WTC11 (cell line): Measurements from ENCODE around the gene CDKN2B. TPM values are rescaled to one million over a fixed set of nuclear protein-coding genes. Genes with fewer than 3 reads are reported as not detected.

Source experiments
- ATAC-seq: fragments of 200-7000 bp; cut with Tn5 transposase; 2 replicates; pipeline ENCODE4 v1.10.0; 2021; ENCODE audit warnings: mild to moderate bottlenecking, moderate library complexity
- CTCF ChIA-PET: fragments of 300-600 bp; sonication (Branson Sonifier 250); formaldehyde crosslinking; loops from one replicate; lab custom pipeline; 2021; ENCODE audit warnings: antibody characterized with exemption; lab: Charles Lee
- POLR2A ChIA-PET: fragments of 350-600 bp; sonication (Branson Sonifier 250); formaldehyde crosslinking; loops from one replicate; lab custom pipeline; 2021; ENCODE audit warnings: antibody characterized with exemption; lab: Charles Lee
- DNase-seq: peaks from one replicate; pipeline ENCODE4 v3.0.0; 2021; ENCODE audit warnings: low spot score
- H3K27ac Mint-ChIP-seq: 2 replicates; pipeline ENCODE4 v1.8.0; 2021; ENCODE audit warnings: mixed read lengths
- H3K27me3 Mint-ChIP-seq: 2 replicates; pipeline ENCODE4 v1.8.0; 2021; ENCODE audit warnings: low read depth, mild to moderate bottlenecking, moderate library complexity, mixed read lengths
- H3K36me3 Mint-ChIP-seq: 2 replicates; pipeline ENCODE4 v1.8.0; 2021; ENCODE audit warnings: mixed read lengths
- H3K4me1 Mint-ChIP-seq: 2 replicates; pipeline ENCODE4 v1.8.0; 2022; ENCODE audit warnings: mixed read lengths
- H3K4me3 Mint-ChIP-seq: 2 replicates; pipeline ENCODE4 v1.8.0; 2021; ENCODE audit warnings: mild to moderate bottlenecking, moderate library complexity, mixed read lengths
- H3K9me3 Mint-ChIP-seq: 2 replicates; pipeline ENCODE4 v1.8.0; 2021; ENCODE audit warnings: mixed read lengths
- ATF6 ChIP-seq: sonication (generic); formaldehyde crosslinking; IDR thresholded peaks from 2 replicates; pipeline ENCODE4 v1.8.1; 2023; ENCODE audit warnings: mild to moderate bottlenecking, missing genetic modification reagents
- ETV6 ChIP-seq: sonication (generic); formaldehyde crosslinking; IDR thresholded peaks from 2 replicates; pipeline ENCODE4 v1.8.1; 2022; ENCODE audit warnings: mild to moderate bottlenecking, missing genetic modification reagents
- FOXJ3 ChIP-seq: sonication (generic); formaldehyde crosslinking; IDR thresholded peaks from 2 replicates; pipeline ENCODE4 v1.9.0; 2021; ENCODE audit warnings: missing genetic modification reagents, mild to moderate bottlenecking, borderline replicate concordance
- HMGA2 ChIP-seq: fragments of 250-450 bp; sonication (Bioruptor Pico); IDR thresholded peaks from 2 replicates; pipeline ENCODE4 v1.4.0; 2021; ENCODE audit warnings: mild to moderate bottlenecking, moderate library complexity
- NR3C1 ChIP-seq: sonication (generic); formaldehyde crosslinking; conservative IDR thresholded peaks from 2 replicates; pipeline ENCODE4 v1.8.1; 2023; ENCODE audit warnings: low read depth, mild to moderate bottlenecking, missing genetic modification reagents
- RORB ChIP-seq: fragments of 250-450 bp; sonication (Bioruptor Pico); IDR thresholded peaks from 2 replicates; pipeline ENCODE4 v1.9.0; 2021; ENCODE audit warnings: mild to moderate bottlenecking
- SMAD3 ChIP-seq: sonication (generic); formaldehyde crosslinking; IDR thresholded peaks from 2 replicates; pipeline ENCODE4 v1.8.0; 2022; ENCODE audit warnings: missing genetic modification reagents, mild to moderate bottlenecking, borderline replicate concordance
- SP1 ChIP-seq: sonication (generic); formaldehyde crosslinking; conservative IDR thresholded peaks from 2 replicates; pipeline ENCODE4 v1.8.1; 2022; ENCODE audit warnings: missing genetic modification reagents
- TEAD1 ChIP-seq: sonication (generic); formaldehyde crosslinking; IDR thresholded peaks from 2 replicates; pipeline ENCODE4 v1.8.0; 2022; ENCODE audit warnings: mild to moderate bottlenecking, missing genetic modification reagents
- TEAD4 ChIP-seq: sonication (generic); formaldehyde crosslinking; IDR thresholded peaks from 2 replicates; pipeline ENCODE4 v1.8.0; 2022; ENCODE audit warnings: mild to moderate bottlenecking, missing genetic modification reagents
- ZNF317 ChIP-seq: sonication (generic); formaldehyde crosslinking; IDR thresholded peaks from 2 replicates; pipeline ENCODE4 v1.8.1; 2023; ENCODE audit warnings: low read depth, mild to moderate bottlenecking, moderate library complexity, missing genetic modification reagents, borderline replicate concordance
- ZNF396 ChIP-seq: fragments of 250-450 bp; sonication (Bioruptor Pico); IDR thresholded peaks from 2 replicates; pipeline ENCODE4 v1.8.0; 2021; ENCODE audit warnings: mild to moderate bottlenecking, moderate library complexity, borderline replicate concordance
- ZNF416 ChIP-seq: fragments of 250-450 bp; sonication (Bioruptor Pico); IDR thresholded peaks from 2 replicates; pipeline ENCODE4 v1.9.0; 2021; ENCODE audit warnings: mild to moderate bottlenecking, inconsistent platforms
- ZNF423 ChIP-seq: fragments of 250-450 bp; sonication (Bioruptor Pico); IDR thresholded peaks from 2 replicates; pipeline ENCODE4 v2.1.2; 2022; ENCODE audit warnings: mild to moderate bottlenecking, moderate library complexity
- ZNF425 ChIP-seq: fragments of 250-450 bp; sonication (Bioruptor Pico); conservative IDR thresholded peaks from 2 replicates; pipeline ENCODE4 v1.9.0; 2021; ENCODE audit warnings: mild to moderate bottlenecking
- ZNF532 ChIP-seq: fragments of 250-450 bp; sonication (Bioruptor Pico); IDR thresholded peaks from 2 replicates; pipeline ENCODE4 v1.9.0; 2021; ENCODE audit warnings: mild to moderate bottlenecking, borderline replicate concordance
- total RNA-seq: library from RNA; stranded (reverse); gene quantifications from 3 replicates; pipeline ENCODE4 v1.2.3, GENCODE V29; 2021
- TF ChIP-seq, protein P1 (sequence below): fragments of 250-450 bp; sonication (Bioruptor Pico); IDR thresholded peaks from 2 replicates; pipeline ENCODE4 v1.8.0; 2021; ENCODE audit warnings: mild to moderate bottlenecking
- TF ChIP-seq, protein P2 (sequence below): sonication (generic); formaldehyde crosslinking; IDR thresholded peaks from 2 replicates; pipeline ENCODE4 v1.8.0; 2023; ENCODE audit warnings: mild to moderate bottlenecking, missing genetic modification reagents
- TF ChIP-seq, protein P3 (sequence below): sonication (generic); formaldehyde crosslinking; IDR thresholded peaks from 2 replicates; pipeline ENCODE4 v1.8.0; 2022; ENCODE audit warnings: mild to moderate bottlenecking, missing genetic modification reagents
- TF ChIP-seq, protein P4 (sequence below): sonication (generic); formaldehyde crosslinking; IDR thresholded peaks from 2 replicates; pipeline ENCODE4 v1.8.1; 2023; ENCODE audit warnings: mild to moderate bottlenecking, missing genetic modification reagents

The CDKN2B gene
- total RNA-seq, 1 experiment from 2014 or later: 0.13 TPM

DNA sequence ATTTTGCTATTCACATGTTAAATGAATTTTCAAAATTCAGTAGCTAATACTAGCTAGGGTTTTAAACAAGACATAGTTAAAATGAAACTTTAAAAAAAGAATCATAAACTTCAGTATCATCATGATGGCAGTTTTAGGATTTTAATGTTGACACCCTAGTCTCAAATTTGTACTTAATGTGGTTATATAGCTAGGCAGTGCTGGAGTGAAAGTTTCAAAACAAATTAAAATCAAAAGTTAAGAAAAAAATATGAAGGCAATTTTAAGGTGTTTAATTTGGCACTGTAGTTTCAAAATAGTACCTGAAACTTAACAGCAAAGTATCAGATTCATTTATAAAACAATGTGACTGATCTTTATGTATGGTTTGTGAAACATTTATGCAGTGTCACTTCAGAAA, 19.3 kb upstream of the CDKN2B start:
- no peak overlapping the region for H3K27ac Mint-ChIP-seq
- POLR2A ChIA-PET: no interaction called here
- TF ChIP-seq, protein P1, sequence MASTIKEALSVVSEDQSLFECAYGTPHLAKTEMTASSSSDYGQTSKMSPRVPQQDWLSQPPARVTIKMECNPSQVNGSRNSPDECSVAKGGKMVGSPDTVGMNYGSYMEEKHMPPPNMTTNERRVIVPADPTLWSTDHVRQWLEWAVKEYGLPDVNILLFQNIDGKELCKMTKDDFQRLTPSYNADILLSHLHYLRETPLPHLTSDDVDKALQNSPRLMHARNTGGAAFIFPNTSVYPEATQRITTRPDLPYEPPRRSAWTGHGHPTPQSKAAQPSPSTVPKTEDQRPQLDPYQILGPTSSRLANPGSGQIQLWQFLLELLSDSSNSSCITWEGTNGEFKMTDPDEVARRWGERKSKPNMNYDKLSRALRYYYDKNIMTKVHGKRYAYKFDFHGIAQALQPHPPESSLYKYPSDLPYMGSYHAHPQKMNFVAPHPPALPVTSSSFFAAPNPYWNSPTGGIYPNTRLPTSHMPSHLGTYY: no peak
- TF ChIP-seq FOXJ3 (CRISPR knock-in tag): no peak
- TF ChIP-seq HMGA2: no peak
- no peak for TF ChIP-seq ZNF416
- TF ChIP-seq, protein P2, sequence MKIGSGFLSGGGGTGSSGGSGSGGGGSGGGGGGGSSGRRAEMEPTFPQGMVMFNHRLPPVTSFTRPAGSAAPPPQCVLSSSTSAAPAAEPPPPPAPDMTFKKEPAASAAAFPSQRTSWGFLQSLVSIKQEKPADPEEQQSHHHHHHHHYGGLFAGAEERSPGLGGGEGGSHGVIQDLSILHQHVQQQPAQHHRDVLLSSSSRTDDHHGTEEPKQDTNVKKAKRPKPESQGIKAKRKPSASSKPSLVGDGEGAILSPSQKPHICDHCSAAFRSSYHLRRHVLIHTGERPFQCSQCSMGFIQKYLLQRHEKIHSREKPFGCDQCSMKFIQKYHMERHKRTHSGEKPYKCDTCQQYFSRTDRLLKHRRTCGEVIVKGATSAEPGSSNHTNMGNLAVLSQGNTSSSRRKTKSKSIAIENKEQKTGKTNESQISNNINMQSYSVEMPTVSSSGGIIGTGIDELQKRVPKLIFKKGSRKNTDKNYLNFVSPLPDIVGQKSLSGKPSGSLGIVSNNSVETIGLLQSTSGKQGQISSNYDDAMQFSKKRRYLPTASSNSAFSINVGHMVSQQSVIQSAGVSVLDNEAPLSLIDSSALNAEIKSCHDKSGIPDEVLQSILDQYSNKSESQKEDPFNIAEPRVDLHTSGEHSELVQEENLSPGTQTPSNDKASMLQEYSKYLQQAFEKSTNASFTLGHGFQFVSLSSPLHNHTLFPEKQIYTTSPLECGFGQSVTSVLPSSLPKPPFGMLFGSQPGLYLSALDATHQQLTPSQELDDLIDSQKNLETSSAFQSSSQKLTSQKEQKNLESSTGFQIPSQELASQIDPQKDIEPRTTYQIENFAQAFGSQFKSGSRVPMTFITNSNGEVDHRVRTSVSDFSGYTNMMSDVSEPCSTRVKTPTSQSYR (CRISPR knock-in tag): no peak
- no peak for TF ChIP-seq NR3C1 (CRISPR knock-in tag)
- no peak for TF ChIP-seq RORB (CRISPR knock-in tag)
- TF ChIP-seq ZNF425 (CRISPR knock-in tag): no peak
- TF ChIP-seq SP1 (CRISPR knock-in tag): no peak
- TF ChIP-seq ZNF317 (CRISPR knock-in tag): no peak
- TF ChIP-seq TEAD4 (CRISPR knock-in tag): no peak
- TF ChIP-seq TEAD1 (CRISPR knock-in tag): no peak
- no peak for TF ChIP-seq ZNF423 (CRISPR knock-in tag)
- TF ChIP-seq ETV6 (CRISPR knock-in tag): no peak
- TF ChIP-seq, protein P3, sequence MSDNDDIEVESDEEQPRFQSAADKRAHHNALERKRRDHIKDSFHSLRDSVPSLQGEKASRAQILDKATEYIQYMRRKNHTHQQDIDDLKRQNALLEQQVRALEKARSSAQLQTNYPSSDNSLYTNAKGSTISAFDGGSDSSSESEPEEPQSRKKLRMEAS (CRISPR knock-in tag): no peak
- no peak for TF ChIP-seq ZNF532 (CRISPR knock-in tag)
- no peak for TF ChIP-seq SMAD3 (CRISPR knock-in tag)
- TF ChIP-seq, protein P4, sequence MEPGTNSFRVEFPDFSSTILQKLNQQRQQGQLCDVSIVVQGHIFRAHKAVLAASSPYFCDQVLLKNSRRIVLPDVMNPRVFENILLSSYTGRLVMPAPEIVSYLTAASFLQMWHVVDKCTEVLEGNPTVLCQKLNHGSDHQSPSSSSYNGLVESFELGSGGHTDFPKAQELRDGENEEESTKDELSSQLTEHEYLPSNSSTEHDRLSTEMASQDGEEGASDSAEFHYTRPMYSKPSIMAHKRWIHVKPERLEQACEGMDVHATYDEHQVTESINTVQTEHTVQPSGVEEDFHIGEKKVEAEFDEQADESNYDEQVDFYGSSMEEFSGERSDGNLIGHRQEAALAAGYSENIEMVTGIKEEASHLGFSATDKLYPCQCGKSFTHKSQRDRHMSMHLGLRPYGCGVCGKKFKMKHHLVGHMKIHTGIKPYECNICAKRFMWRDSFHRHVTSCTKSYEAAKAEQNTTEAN (CRISPR knock-in tag): no peak
- no peak for TF ChIP-seq ZNF396 (CRISPR knock-in tag)
- no peak for TF ChIP-seq ATF6 (CRISPR knock-in tag)
- H3K4me3 Mint-ChIP-seq: no peak overlapping the region
- CTCF ChIA-PET: interaction anchor here (1.3 kb wide), 1 partner anchor 215 kb away, joined by 3 read pairs; no protein-coding TSS in a partner anchor
- H3K4me1 Mint-ChIP-seq: peaks cover 12% of the 10 kb centered on the region
- no peak for DNase-seq
- no peaks in the 10 kb centered on the region for H3K27me3 Mint-ChIP-seq
- H3K9me3 Mint-ChIP-seq: no peaks in the 10 kb centered on the region
- no peaks in the 10 kb centered on the region for H3K36me3 Mint-ChIP-seq
- ATAC-seq: no peak
